Ovary (tissue), 3 donors: ENCODE measurements around the gene SLPI.

Experiments
- POLR2A ChIP-seq: fragments of 450-650 bp; IDR thresholded peaks from one replicate; pipeline ENCODE4 v1.6.1; 2017; ENCODE audit warnings: antibody characterized with exemption, mild to moderate bottlenecking, moderate library complexity
- TF ChIP-seq, protein P1 (sequence below), 3 donors: fragments of 450-650 bp in 2 of 3; fragments of 200-600 bp in 1 of 3; IDR thresholded peaks; one replicate each; pipeline versions ENCODE4 v1.5.1 to v1.8.0; 2016 to 2022; ENCODE audit warnings: antibody characterized with exemption in 3 of 3, mild to moderate bottlenecking in 1 of 3
- donor health status: DM: no; HTN: no; CAD: no.

GRCh38 chr20:45292343-45292742 lies 38.0 kb upstream of the SLPI start:
- TF ChIP-seq, protein P1, sequence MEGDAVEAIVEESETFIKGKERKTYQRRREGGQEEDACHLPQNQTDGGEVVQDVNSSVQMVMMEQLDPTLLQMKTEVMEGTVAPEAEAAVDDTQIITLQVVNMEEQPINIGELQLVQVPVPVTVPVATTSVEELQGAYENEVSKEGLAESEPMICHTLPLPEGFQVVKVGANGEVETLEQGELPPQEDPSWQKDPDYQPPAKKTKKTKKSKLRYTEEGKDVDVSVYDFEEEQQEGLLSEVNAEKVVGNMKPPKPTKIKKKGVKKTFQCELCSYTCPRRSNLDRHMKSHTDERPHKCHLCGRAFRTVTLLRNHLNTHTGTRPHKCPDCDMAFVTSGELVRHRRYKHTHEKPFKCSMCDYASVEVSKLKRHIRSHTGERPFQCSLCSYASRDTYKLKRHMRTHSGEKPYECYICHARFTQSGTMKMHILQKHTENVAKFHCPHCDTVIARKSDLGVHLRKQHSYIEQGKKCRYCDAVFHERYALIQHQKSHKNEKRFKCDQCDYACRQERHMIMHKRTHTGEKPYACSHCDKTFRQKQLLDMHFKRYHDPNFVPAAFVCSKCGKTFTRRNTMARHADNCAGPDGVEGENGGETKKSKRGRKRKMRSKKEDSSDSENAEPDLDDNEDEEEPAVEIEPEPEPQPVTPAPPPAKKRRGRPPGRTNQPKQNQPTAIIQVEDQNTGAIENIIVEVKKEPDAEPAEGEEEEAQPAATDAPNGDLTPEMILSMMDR (IDR thresholded peaks at IDR 0.05): no peak
- TF ChIP-seq POLR2A: no peak
